SKM-1 treated with dmso at 0.1 percent for 144 hours (cell line): ENCODE data around the gene HDAC9.

Experiments
- DNase-seq: peaks from one replicate; lab custom pipeline; 2025; ENCODE audit not compliant: unreplicated experiment; lab: John Stamatoyannopoulos, UW

Gene HDAC9

DNA sequence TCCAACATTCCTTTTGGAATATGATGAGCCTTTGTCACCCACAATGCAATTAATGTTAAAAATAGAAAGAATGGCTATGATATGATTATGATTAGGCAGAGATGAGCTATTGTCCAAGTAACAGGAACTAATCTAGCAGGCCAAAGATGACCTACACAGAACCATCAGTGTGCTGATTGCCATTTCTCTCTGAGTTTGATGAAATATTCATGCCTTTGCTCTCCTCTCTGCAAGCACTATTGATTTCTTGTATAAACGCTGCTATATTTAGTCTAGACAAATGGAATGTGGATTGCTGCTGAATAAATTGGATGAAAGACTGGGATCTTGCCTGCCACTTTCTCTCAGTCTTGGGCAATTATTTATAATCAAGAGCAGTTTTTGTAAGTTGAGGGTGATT is 85.4 kb downstream of the HDAC9 start:
- DNase-seq = no peak

DNA sequence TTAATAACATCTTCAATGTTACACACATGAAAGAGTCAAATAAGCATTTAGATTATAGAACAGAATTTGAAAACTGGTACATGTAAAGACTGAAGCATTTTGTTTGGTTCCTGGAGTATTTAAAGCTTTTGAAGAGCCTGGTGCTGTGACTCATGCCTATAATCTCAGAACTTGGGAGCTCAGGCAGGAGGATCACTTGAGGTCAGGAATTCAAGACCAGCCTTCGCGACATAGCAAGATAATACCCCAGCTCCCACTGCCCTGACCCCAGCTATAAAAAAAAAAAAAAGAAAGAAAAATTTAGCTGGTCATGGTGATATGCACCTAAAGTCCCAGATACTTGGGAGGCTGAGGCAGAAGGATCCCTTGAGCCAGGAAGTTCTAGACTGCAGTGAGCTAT is 87.8 kb downstream of the HDAC9 start:
- DNase-seq = no peak

DNA sequence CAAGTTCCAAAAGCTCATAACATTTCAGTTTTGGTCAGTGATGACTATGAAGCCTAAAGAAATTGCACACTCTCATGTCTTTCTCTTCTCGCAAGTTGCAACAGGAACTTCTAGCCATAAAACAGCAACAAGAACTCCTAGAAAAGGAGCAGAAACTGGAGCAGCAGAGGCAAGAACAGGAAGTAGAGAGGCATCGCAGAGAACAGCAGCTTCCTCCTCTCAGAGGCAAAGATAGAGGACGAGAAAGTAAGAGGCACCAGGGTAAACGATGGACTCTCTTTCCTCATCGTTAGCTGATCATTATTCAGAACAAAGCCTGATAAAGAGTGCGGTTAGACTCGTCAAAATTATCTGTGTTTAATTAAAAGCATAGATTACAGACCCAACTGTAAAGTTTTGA is 94.7 kb downstream of the HDAC9 start:
- peak; percentile 68 for DNase-seq

DNA sequence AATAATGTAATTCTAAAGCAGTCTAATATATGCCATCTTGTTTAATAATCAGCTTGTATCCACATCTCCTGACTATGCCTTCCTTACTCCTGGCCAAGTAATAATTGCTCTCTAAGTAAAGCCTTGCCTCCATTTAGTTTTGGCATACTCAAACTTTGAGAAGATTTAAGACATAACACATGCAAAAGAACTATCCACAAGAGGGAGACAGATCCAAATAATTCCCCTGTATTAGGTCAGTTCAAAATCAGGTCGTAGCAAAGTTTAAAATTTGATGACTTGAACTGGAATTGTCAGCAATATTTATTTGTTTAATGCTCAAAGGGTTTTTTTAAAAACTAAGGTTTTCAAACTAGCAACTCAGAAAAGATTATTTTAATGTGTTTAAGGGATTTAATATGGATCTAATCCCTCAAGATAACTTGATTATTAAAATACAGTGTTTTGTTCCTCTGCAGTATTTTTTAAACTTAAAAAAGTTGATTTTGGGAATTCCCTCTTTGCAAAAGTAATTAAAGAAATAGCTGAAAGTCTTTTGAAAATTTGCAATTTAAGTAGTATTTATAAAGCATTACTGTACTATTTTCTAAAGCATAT is 95.3 kb downstream of the HDAC9 start:
- DNase-seq = no peak

DNA sequence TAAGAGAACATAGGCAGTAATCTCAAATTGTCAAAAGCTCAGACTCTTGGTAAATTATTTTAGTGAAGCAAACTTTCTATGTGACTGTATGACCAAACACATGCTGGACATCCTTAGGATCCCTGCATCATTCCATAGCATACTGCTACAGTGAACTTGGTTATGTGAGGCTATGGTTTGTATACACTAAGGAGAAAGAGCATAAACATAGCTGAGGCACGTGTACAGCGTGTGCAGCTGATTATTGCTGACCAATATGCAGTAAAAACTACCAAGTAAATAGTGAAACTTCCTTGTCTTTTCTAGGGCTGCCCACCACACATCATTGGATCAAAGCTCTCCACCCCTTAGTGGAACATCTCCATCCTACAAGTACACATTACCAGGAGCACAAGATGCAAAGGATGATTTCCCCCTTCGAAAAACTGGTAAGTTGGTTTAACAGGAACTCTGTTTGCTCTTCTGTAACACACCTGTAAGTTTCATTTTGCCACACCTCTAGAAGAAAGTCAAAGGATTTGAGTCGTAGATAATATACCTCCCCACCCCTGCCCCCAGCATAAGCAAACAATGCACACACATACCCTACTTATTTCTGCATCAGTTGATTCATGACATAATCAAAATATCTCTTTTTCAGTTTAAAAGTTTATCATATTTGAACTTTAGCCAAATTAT is 98.2 kb downstream of the HDAC9 start:
- DNase-seq = no peak

DNA sequence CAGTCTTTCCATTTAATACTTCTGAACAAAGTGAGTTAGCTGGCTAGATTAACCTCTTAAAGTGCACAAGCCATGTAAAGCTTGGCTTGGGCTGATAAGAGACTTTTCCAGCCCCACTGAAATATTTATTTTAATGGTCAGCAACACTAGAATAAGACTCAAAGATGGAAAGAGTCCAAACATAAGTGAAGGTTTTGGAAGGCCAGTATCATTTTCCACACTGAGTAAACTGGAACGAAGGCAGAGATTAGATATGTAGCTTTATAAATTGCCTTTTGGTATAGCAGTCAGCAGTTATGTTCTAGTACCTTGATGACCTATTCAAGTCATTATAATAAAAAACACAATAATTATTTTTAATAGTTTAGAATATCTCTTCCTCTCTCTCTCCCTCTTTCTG is 102.2 kb downstream of the HDAC9 start:
- DNase-seq = no peak

DNA sequence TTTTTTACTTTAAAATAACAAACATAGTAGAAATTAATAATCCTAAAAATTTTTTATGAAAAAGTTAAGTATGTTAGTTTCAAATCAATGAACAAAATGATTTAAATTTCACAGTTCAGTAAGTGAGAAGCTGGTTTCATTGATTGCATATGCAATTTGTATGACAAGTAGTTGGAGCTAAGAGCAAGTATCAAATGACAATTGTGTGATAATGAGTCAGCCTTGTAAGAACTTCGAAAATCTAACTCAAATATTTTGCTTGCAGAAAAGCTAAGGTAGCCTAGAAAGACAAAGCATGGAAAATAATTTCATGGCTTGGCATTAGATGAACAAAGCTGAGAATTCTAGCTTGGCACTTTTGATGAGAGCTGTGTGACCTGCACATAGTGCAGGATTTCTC is 111.5 kb downstream of the HDAC9 start:
- no peak for DNase-seq

DNA sequence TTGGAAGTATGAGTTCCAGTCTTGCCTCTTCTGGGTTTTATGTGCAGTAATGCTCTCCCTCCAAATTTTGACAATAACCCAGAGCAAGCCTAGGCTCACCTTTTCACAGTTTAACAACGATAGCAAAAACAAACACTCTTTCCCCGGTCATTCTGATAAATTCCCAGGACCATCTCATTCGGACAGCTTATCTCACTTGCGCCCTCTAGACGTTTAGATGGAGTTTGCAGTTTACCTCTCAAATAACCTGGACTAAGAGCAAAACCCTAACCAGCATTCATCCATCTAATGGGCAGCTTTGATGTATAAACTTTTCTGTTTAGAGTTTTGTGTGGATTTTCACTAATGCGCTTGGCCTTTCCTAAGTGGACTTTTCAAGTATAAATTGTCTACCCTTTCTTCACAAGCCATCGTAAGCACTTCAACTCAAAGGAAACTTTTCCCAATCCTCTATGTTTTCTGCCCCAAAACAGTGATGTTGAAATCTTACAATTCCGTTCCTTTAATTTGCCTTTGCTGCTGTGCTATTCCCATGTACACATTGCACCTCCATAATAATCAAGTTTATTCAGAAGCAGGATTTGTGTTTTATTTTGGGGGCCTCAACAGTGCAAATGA is 114.9 kb downstream of the HDAC9 start:
- peak; percentile 15 for DNase-seq

DNA sequence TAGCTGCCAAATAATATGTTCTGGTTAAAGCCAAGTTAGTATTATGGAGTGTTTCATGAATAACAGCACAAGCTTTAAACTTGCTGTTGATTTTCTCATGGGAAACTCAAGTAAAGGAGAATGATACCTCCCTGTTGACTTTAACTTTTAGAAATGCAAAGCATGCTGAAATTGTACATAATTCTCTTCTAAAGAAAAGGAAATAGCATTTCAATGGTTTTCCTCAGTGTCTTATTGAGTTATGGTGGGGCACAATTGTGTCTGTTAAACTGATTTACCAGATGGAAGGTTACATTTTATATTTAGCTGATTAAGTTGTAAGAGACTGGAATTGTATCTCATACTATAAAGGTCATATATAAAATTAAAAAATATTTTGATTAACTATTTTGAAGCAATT is 119.3 kb downstream of the HDAC9 start:
- no peak for DNase-seq

DNA sequence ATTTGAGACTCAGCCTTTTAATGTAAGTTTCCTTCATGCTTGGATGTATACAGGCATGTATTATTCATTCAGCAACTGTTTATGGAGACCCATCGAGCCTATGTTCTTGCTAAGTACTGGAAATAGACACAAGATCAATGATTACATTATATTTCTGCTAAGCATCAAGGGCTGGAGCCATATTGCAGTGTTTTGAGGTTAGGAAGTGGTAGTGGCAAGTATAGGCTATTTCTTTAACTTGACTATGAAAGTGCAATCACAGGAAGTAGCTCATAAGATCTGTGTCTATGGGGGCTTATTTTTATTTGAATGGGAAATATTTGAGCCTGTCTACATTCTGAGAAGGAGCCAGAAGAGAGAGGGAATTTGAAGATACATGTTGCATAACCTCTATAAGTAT is 123.8 kb downstream of the HDAC9 start:
- no peak for DNase-seq

DNA sequence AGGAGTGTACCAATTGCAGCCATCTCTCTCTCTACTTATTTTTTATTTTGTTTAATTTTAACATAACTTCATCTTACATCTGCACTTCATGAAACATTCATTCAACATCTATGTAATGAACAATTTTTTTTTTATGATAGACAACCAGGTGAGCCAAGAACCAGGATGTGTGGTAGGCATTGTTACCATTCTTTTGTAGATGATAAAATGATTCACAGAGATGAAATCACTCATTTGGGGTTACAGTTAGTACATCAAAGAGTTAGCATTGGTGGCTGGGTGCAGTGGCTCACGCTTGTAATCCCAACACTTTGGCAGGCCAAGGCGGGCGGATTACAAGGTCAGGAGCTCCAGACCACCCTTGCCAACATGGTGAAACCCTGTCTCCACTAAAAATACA is 127.8 kb downstream of the HDAC9 start:
- DNase-seq = no peak

DNA sequence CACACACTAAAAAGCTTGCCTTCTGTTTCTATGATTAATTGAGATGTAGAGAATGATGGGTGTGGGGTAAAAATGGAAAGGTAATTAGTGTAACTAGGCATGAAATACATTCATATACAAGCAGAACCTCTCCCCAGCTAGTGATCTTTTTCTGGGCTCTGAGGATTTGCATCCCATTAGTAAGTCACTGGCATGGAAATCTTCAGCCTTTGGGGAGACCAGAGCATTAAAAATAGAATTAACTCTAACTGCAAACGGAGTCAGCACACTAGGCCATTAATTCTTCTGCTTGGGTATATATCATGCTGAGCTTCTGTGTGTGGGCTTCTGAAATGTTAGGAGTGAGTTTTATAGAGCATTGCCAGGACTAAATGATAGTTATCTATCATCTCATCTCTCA is 128.9 kb downstream of the HDAC9 start:
- no peak for DNase-seq

DNA sequence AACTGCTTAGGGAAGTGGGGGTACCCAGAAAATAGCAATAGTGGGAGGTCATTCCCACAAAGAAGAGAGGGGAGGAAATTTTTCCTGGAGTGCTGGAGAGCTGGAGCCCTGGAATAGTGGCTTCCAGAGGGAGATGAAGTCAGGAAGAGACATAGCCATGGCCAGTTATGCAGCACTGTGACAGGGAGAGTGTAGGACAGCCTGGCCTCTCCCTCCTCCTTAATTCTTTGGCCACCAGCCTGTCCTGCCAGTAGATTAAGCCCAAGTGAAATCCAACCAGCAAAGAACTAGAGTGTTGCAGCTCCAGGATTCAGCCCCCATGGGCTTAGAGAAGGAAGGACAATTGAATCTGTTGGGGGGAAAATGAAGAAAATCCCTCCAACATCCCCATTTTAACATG is 130.5 kb downstream of the HDAC9 start:
- DNase-seq = no peak

DNA sequence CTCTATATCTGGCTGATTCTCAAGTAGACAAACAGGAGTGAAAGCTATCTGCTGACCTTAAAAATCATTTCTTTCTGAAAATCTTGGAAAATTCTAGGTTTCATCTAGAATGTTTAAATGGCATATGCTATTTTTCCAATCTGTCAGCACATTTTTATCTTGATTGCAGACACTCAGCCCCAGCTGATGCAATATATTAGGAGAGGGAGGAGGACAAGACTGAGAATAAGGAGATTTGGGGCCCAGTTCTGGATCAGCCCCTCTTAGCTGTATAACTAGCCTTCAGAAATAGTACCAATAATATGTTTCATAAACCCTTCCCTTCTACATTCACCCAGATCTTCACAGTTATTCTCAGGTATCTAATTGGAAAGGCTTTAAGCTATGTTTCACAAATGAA is 131.2 kb downstream of the HDAC9 start:
- no peak for DNase-seq

DNA sequence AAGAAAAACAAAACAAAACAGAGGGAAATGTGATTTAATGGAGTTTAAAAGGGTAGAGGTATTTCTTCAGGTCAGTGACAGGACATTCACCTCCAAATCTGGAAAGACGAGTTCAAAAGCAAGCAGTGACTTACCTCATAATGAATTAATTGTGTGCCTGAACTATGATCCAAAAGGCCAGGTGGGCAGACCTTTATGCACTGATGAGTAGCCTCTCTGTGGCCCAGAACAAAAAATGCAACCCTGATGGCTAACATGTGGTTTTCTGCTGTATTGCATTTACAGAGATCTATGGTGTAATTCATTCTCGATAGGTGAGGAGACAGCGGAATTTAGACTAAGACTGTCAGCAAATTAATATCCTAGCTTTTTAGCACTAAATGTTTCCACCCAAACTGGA is 142.0 kb downstream of the HDAC9 start:
- no peak for DNase-seq

DNA sequence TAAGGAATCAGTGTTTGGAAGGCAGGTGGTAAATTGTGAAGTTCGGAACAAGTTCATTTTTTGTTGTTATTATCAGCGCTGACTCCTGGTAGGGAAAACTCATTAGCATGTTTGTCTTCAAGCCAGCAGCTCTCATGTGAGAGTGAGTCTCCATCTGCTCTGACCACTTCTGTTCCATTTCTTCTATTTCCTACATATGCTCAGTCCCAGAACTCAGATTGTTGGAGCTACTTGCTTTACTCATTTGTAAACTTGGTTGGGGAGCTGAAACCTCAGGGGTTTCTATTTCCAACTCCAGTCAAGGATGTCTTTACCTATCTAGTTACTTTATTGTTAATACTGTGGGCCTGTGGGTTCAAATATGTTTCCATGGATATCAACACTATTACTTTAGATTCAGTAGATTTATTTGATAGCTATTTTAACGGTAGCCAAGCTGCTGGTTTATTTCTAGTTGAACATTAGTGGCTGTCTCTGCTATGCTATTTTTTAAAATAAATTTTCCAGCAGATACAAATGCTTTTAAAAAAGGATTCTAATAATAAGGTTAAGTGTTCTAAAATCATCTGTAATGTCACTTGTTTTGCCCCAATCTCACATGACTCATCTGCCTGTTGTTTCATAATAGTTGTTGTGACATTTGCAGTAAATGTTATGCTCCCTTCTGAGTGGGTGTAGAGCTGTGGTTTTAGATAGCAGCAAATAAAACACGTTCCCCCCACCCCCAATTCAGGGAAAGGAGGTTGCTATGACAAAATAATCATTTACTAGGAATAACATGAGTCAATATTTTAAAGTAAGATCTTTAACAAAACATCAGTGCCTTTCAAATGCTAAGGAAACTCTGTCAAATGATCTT is 143.3 kb downstream of the HDAC9 start:
- peak; percentile 12 for DNase-seq

DNA sequence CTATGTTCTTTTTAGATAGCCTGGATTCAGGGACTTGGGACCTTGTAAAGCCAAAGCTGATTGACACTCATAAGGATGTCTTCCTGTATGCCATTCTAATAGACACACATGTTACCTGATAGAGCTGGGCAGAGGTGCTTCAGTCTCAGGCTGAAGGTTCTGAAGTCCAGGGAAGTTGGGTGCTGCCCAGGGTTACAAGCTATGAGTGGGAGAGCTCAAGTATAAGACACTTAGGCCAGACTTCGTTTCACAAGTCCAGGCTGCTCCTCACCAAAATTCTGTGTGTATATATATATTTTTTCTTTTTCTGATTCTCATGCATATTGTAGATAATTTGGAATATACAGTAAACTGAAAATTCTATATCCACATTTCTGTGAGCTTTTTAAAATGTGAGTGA is 144.2 kb downstream of the HDAC9 start:
- DNase-seq = no peak

DNA sequence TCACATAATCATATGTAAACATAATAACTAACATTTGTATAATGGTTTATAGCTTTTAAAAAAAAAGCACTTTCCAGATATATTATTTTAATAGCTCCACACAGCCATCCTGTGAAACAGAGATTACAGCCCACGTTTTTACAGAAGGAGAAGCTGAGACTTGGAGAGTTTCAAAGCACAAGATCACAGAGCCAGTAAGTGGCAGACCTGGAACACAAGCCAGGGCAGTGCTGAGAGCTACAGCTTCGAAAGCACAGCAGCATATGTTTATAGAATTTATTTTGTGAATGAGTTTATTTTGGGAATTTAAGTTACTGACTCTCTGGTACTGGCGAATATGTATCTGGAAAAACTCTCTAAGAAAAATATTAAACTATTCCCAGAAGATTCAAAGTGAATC is 149.4 kb downstream of the HDAC9 start:
- DNase-seq = no peak

DNA sequence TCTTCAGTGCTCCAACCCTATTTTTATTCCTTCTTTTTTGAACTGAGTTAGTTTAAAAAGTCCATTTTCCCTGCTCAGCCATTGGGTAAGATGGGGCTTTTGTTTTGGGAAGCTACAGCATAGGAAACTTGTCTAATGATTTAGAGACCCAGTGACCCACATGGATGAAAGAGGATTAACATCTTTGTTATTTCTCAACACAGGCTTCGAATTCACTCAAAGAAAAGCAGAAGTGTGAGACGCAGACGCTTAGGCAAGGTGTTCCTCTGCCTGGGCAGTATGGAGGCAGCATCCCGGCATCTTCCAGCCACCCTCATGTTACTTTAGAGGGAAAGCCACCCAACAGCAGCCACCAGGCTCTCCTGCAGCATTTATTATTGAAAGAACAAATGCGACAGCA is 152.0 kb downstream of the HDAC9 start:
- peak; percentile 52 for DNase-seq

DNA sequence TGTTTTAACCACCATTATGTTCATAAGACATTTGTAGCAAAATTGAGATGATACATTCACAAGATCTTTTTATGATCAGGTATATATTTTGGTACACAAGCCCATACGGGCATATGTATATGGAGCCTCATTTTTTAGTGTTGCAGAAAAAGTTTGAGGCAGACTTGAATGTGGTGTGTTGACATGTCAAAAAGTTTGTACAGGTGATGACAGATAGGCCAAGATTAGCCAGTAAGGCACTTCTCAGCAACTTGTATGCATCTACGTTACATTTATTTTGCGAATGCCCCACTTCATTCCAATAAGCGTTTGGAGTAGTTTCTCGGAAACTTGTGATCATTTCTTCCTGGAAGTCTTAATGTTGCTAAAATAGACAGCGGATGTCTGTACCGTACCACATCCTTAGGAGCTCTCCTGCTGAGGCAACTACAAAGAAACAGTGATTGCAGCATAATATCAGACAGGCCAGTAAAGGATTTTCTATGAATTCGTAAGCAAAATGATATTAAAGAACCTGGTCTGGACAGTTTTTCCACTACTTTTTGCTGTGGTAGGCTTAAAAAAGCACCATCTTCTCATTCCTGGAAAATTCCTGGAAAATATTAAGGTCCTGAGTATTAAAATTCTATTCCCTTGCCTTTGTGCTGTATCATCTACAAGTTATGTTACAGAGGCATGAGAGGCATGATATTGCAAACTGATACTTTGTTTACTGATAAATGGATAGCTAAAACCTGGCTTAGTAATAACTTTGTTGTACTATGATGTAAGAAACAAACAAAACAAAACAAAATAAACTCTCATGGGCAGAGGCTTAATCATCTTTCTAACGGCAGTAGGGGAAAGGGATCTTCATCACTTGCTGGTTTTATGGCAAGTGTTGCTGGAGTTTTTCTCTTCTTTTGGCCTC is 153.6 kb downstream of the HDAC9 start:
- no peak for DNase-seq
